GM23338 (cell line): ENCODE measurements around the gene ADAMTSL2. TPM values are rescaled to one million over a fixed set of nuclear protein-coding genes. Genes with fewer than 3 reads are reported as not detected.

ENCODE experiments used
- ATAC-seq: fragments of 200-7000 bp; cut with Tn5 transposase; 3 replicates; pipeline ENCODE4 v1.9.1; 2020
- DNase-seq: peaks from one replicate; pipeline ENCODE4 v3.0.0-alpha.2; 2015; ENCODE audit warnings: low spot score
- H2AFZ ChIP-seq: fragments of 200-600 bp; sonication (generic); 2 replicates; pipeline ENCODE4 v1.8.0; 2016; ENCODE audit warnings: antibody characterized with exemption, mild to moderate bottlenecking, moderate library complexity
- H3F3A ChIP-seq: fragments of 200-600 bp; sonication (generic); replicated peaks from 2 replicates; pipeline ENCODE4 v1.8.0; 2017; ENCODE audit warnings: antibody characterized with exemption, mixed run types, low read depth
- H3K27ac ChIP-seq: fragments of 200-600 bp; sonication (generic); 2 replicates; pipeline ENCODE4 v1.6.1; 2016; ENCODE audit warnings: low read depth
- H3K27me3 ChIP-seq: fragments of 200-600 bp; sonication (generic); 2 replicates; pipeline ENCODE4 v1.8.0; 2016; ENCODE audit warnings: mild to moderate bottlenecking, mixed run types, moderate library complexity; ENCODE audit not compliant: insufficient read depth
- H3K36me3 ChIP-seq: fragments of 200-600 bp; sonication (generic); 2 replicates; pipeline ENCODE4 v1.8.0; 2016; ENCODE audit warnings: mild to moderate bottlenecking; ENCODE audit not compliant: insufficient read depth
- H3K4me1 ChIP-seq: fragments of 200-600 bp; sonication (generic); 2 replicates; pipeline ENCODE4 v1.8.0; 2016; ENCODE audit warnings: mild to moderate bottlenecking, moderate library complexity; ENCODE audit not compliant: insufficient read depth
- H3K4me2 ChIP-seq: fragments of 200-600 bp; sonication (generic); 2 replicates; pipeline ENCODE4 v1.7.1; 2017; ENCODE audit warnings: mixed run types
- H3K4me3 ChIP-seq: fragments of 200-600 bp; sonication (generic); 2 replicates; pipeline ENCODE4 v1.6.1; 2016; ENCODE audit warnings: mixed run types
- H3K79me2 ChIP-seq: fragments of 200-600 bp; sonication (generic); replicated peaks from 2 replicates; pipeline ENCODE4 v1.8.0; 2017; ENCODE audit warnings: mild to moderate bottlenecking; ENCODE audit not compliant: insufficient read depth
- H3K9me2 ChIP-seq: fragments of 200-600 bp; sonication (generic); 2 replicates; pipeline ENCODE4 v1.8.0; 2017; ENCODE audit not compliant: insufficient read depth
- H4K20me1 ChIP-seq: fragments of 200-600 bp; sonication (generic); replicated peaks from 2 replicates; pipeline ENCODE4 v1.8.0; 2017; ENCODE audit warnings: mild to moderate bottlenecking; ENCODE audit not compliant: insufficient read depth
- H3K27ac Mint-ChIP-seq: 2 replicates; pipeline ENCODE4 v1.8.0; 2020; ENCODE audit warnings: inconsistent platforms, mild to moderate bottlenecking, moderate library complexity, mixed read lengths
- H3K27me3 Mint-ChIP-seq: 3 replicates; pipeline ENCODE4 v1.8.0; 2022; ENCODE audit warnings: low read depth, mild to moderate bottlenecking, moderate library complexity, mixed read lengths, inconsistent platforms; ENCODE audit not compliant: insufficient read depth, poor library complexity
- H3K36me3 Mint-ChIP-seq: 3 replicates; pipeline ENCODE4 v1.8.0; 2021; ENCODE audit warnings: low read depth, mild to moderate bottlenecking, inconsistent platforms, moderate library complexity, mixed read lengths
- H3K4me1 Mint-ChIP-seq: 3 replicates; pipeline ENCODE4 v1.8.0; 2020; ENCODE audit warnings: mild to moderate bottlenecking, inconsistent platforms, mixed read lengths
- H3K4me3 Mint-ChIP-seq: 3 replicates; pipeline ENCODE4 v1.8.0; 2021; ENCODE audit warnings: moderate library complexity, mild to moderate bottlenecking, inconsistent platforms, mixed read lengths
- H3K9me3 Mint-ChIP-seq: 3 replicates; pipeline ENCODE4 v1.8.0; 2020; ENCODE audit warnings: moderate library complexity, mild to moderate bottlenecking, inconsistent platforms, mixed read lengths
- CREB1 ChIP-seq: fragments of 250-450 bp; sonication (Bioruptor Pico); IDR thresholded peaks from 2 replicates; pipeline ENCODE4 v1.5.0; 2020; ENCODE audit warnings: low read depth, mild to moderate bottlenecking, moderate library complexity
- EZH2 ChIP-seq: fragments of 200-600 bp; sonication (generic); IDR thresholded peaks from one replicate; pipeline ENCODE4 v1.8.0; 2017; ENCODE audit warnings: antibody characterized with exemption, mild to moderate bottlenecking, low read depth; ENCODE audit not compliant: unreplicated experiment
- EZH2phosphoT487 ChIP-seq: fragments of 200-600 bp; sonication (generic); IDR thresholded peaks from one replicate; pipeline ENCODE4 v1.8.1; 2018; ENCODE audit warnings: antibody characterized with exemption; ENCODE audit not compliant: unreplicated experiment
- JUNB ChIP-seq: IDR thresholded peaks from one replicate; pipeline ENCODE4 v1.6.1; 2016; ENCODE audit warnings: antibody characterized with exemption; ENCODE audit not compliant: unreplicated experiment
- NANOG ChIP-seq: IDR thresholded peaks from 2 replicates; pipeline ENCODE4 v1.6.1; 2016; ENCODE audit warnings: antibody characterized with exemption, borderline replicate concordance
- STAT1 ChIP-seq: IDR thresholded peaks from one replicate; pipeline ENCODE4 v1.6.1; 2016; ENCODE audit warnings: antibody characterized with exemption; ENCODE audit not compliant: unreplicated experiment
- ZNF114 ChIP-seq: fragments of 250-450 bp; sonication (Bioruptor Pico); IDR thresholded peaks from 2 replicates; pipeline ENCODE4 v1.5.0; 2020; ENCODE audit warnings: mild to moderate bottlenecking, moderate library complexity
- polyA plus RNA-seq: library from polyadenylated mRNA; unstranded; fragments of >200 nt; fragmentation: Nextera tagmentation; extraction: Ambion mirVana; gene quantifications from 2 replicates; pipeline ENCODE4 v1.2.1, GENCODE V29; 2016
- total RNA-seq: library from RNA; depleted of rRNA; stranded (reverse); fragments of >200 nt; shearing (Covaris generic); gene quantifications from 2 replicates; pipeline ENCODE4 v1.2.3, GENCODE V29; 2014
- TF ChIP-seq, protein P1 (sequence below): IDR thresholded peaks from one replicate; pipeline ENCODE4 v1.6.1; 2018; ENCODE audit warnings: antibody characterized with exemption; ENCODE audit not compliant: unreplicated experiment
- TF ChIP-seq, protein P2 (sequence below): IDR thresholded peaks from 2 replicates; pipeline ENCODE4 v1.6.1; 2016; ENCODE audit warnings: antibody characterized with exemption
- TF ChIP-seq, protein P3 (sequence below): fragments of 250-450 bp; sonication (Bioruptor Pico); IDR thresholded peaks from 2 replicates; pipeline ENCODE4 v1.5.0; 2020; ENCODE audit warnings: mild to moderate bottlenecking, moderate library complexity

ADAMTSL2 gene
- total and polyA plus RNA-seq, 2 experiments from 2014 or later: 0.15 to 0.66 TPM

DNA sequence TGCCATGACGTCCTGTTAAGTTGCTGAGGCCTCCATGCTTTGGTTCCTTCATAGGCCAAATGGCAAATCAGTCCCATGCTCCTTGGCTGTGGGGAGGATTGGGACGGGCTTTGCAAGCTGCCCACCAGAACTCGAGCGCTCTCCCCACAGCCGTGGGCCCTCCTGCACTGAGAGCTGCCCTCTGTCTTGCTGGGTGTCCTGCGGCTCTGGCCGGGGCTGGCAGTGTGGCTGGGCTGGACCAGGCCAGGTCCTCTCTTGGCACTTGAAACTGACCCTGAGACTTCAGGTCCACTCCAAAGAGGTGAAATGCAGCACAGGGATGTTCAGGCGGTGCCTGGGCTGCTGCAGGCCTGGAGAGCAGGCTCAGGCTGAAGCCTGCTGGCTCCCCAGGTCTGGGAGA, 16.8 kb upstream of the ADAMTSL2 start:
- peaks cover 3% of the 10 kb centered on the region; the same call in 2 of the 3 replicates for H3K4me1 Mint-ChIP-seq
- Histone ChIP-seq H3K27ac (no peak overlapping the region), H2AFZ (no peak overlapping the region), H3K27me3 (no peaks in the 10 kb centered on the region), H3K9me2 (no peaks in the 10 kb centered on the region), H3K4me3 (no peak overlapping the region), H3K36me3 (no peaks in the 10 kb centered on the region), H4K20me1 (no peaks in the 10 kb centered on the region), H3K4me1 (no peaks in the 10 kb centered on the region), H3K4me2 (no peak overlapping the region), H3F3A (no peaks in the 10 kb centered on the region), H3K79me2 (no peaks in the 10 kb centered on the region)
- H3K9me3 Mint-ChIP-seq: no peaks in the 10 kb centered on the region; the same call in 2 of the 3 replicates
- DNase-seq (no peak), ATAC-seq (no peak)
- H3K36me3 Mint-ChIP-seq: no peaks in the 10 kb centered on the region
- no peak for TF ChIP-seq EZH2phosphoT487
- H3K27ac Mint-ChIP-seq: no peak overlapping the region
- peaks cover 8% of the 10 kb centered on the region for H3K27me3 Mint-ChIP-seq
- H3K4me3 Mint-ChIP-seq: no peak overlapping the region

DNA sequence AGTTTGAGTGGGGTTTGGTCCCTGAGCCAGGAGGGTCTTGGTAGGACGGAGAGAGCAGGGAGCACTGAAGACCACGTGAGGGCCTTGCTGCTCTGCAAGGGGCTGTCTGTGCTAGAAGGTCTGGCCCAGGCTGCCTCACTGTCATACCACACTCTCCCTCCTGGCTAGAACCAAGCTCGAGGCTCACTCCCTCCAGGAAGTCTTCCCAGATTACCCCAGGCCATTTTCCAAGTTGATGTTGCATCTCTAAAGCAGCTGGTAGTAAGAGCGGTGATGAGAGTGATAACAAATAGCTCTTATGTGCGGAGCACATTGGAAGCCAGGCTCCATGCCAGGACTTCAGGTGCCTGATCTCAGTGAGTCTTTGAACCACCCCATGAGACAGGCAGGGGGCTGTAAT, 16.3 kb upstream of the ADAMTSL2 start:
- Mint-ChIP-seq H3K27ac (no peak overlapping the region), H3K36me3 (no peaks in the 10 kb centered on the region), H3K4me1 (peaks cover 4% of the 10 kb centered on the region), H3K27me3 (peaks cover 8% of the 10 kb centered on the region), H3K9me3 (no peaks in the 10 kb centered on the region; the same call in 2 of the 3 replicates), H3K4me3 (no peak overlapping the region)
- DNase-seq (no peak), ATAC-seq (no peak)
- Histone ChIP-seq H3K9me2 (no peaks in the 10 kb centered on the region), H3K27ac (no peak overlapping the region), H3F3A (no peaks in the 10 kb centered on the region), H3K27me3 (no peaks in the 10 kb centered on the region), H2AFZ (no peak overlapping the region), H3K4me2 (no peak overlapping the region), H4K20me1 (no peaks in the 10 kb centered on the region), H3K4me3 (no peak overlapping the region), H3K36me3 (no peaks in the 10 kb centered on the region), H3K79me2 (no peaks in the 10 kb centered on the region), H3K4me1 (no peaks in the 10 kb centered on the region)
- TF ChIP-seq JUNB: no peak
- TF ChIP-seq, protein P1, sequence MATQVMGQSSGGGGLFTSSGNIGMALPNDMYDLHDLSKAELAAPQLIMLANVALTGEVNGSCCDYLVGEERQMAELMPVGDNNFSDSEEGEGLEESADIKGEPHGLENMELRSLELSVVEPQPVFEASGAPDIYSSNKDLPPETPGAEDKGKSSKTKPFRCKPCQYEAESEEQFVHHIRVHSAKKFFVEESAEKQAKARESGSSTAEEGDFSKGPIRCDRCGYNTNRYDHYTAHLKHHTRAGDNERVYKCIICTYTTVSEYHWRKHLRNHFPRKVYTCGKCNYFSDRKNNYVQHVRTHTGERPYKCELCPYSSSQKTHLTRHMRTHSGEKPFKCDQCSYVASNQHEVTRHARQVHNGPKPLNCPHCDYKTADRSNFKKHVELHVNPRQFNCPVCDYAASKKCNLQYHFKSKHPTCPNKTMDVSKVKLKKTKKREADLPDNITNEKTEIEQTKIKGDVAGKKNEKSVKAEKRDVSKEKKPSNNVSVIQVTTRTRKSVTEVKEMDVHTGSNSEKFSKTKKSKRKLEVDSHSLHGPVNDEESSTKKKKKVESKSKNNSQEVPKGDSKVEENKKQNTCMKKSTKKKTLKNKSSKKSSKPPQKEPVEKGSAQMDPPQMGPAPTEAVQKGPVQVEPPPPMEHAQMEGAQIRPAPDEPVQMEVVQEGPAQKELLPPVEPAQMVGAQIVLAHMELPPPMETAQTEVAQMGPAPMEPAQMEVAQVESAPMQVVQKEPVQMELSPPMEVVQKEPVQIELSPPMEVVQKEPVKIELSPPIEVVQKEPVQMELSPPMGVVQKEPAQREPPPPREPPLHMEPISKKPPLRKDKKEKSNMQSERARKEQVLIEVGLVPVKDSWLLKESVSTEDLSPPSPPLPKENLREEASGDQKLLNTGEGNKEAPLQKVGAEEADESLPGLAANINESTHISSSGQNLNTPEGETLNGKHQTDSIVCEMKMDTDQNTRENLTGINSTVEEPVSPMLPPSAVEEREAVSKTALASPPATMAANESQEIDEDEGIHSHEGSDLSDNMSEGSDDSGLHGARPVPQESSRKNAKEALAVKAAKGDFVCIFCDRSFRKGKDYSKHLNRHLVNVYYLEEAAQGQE: no peak
- TF ChIP-seq ZNF114 (CRISPR knock-in tag): no peak
- TF ChIP-seq EZH2: no peak
- no peak for TF ChIP-seq STAT1
- no peak for TF ChIP-seq CREB1 (CRISPR knock-in tag)
- TF ChIP-seq EZH2phosphoT487: no peak
- TF ChIP-seq, protein P2, sequence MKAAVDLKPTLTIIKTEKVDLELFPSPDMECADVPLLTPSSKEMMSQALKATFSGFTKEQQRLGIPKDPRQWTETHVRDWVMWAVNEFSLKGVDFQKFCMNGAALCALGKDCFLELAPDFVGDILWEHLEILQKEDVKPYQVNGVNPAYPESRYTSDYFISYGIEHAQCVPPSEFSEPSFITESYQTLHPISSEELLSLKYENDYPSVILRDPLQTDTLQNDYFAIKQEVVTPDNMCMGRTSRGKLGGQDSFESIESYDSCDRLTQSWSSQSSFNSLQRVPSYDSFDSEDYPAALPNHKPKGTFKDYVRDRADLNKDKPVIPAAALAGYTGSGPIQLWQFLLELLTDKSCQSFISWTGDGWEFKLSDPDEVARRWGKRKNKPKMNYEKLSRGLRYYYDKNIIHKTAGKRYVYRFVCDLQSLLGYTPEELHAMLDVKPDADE: no peak
- TF ChIP-seq, protein P3, sequence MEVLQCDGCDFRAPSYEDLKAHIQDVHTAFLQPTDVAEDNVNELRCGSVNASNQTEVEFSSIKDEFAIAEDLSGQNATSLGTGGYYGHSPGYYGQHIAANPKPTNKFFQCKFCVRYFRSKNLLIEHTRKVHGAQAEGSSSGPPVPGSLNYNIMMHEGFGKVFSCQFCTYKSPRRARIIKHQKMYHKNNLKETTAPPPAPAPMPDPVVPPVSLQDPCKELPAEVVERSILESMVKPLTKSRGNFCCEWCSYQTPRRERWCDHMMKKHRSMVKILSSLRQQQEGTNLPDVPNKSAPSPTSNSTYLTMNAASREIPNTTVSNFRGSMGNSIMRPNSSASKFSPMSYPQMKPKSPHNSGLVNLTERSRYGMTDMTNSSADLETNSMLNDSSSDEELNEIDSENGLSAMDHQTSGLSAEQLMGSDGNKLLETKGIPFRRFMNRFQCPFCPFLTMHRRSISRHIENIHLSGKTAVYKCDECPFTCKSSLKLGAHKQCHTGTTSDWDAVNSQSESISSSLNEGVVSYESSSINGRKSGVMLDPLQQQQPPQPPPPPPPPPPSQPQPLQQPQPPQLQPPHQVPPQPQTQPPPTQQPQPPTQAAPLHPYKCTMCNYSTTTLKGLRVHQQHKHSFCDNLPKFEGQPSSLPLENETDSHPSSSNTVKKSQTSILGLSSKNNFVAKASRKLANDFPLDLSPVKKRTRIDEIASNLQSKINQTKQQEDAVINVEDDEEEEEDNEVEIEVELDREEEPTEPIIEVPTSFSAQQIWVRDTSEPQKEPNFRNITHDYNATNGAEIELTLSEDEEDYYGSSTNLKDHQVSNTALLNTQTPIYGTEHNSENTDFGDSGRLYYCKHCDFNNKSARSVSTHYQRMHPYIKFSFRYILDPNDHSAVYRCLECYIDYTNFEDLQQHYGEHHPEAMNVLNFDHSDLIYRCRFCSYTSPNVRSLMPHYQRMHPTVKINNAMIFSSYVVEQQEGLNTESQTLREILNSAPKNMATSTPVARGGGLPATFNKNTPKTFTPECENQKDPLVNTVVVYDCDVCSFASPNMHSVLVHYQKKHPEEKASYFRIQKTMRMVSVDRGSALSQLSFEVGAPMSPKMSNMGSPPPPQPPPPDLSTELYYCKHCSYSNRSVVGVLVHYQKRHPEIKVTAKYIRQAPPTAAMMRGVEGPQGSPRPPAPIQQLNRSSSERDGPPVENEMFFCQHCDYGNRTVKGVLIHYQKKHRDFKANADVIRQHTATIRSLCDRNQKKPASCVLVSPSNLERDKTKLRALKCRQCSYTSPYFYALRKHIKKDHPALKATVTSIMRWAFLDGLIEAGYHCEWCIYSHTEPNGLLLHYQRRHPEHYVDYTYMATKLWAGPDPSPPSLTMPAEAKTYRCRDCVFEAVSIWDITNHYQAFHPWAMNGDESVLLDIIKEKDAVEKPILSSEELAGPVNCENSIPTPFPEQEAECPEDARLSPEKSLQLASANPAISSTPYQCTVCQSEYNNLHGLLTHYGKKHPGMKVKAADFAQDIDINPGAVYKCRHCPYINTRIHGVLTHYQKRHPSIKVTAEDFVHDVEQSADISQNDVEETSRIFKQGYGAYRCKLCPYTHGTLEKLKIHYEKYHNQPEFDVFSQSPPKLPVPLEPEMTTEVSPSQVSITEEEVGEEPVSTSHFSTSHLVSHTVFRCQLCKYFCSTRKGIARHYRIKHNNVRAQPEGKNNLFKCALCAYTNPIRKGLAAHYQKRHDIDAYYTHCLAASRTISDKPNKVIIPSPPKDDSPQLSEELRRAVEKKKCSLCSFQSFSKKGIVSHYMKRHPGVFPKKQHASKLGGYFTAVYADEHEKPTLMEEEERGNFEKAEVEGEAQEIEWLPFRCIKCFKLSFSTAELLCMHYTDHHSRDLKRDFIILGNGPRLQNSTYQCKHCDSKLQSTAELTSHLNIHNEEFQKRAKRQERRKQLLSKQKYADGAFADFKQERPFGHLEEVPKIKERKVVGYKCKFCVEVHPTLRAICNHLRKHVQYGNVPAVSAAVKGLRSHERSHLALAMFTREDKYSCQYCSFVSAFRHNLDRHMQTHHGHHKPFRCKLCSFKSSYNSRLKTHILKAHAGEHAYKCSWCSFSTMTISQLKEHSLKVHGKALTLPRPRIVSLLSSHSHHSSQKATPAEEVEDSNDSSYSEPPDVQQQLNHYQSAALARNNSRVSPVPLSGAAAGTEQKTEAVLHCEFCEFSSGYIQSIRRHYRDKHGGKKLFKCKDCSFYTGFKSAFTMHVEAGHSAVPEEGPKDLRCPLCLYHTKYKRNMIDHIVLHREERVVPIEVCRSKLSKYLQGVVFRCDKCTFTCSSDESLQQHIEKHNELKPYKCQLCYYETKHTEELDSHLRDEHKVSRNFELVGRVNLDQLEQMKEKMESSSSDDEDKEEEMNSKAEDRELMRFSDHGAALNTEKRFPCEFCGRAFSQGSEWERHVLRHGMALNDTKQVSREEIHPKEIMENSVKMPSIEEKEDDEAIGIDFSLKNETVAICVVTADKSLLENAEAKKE (CRISPR knock-in tag): no peak
- TF ChIP-seq NANOG: no peak
